Measurements from ENCODE around the gene ZDHHC11.

DNA sequence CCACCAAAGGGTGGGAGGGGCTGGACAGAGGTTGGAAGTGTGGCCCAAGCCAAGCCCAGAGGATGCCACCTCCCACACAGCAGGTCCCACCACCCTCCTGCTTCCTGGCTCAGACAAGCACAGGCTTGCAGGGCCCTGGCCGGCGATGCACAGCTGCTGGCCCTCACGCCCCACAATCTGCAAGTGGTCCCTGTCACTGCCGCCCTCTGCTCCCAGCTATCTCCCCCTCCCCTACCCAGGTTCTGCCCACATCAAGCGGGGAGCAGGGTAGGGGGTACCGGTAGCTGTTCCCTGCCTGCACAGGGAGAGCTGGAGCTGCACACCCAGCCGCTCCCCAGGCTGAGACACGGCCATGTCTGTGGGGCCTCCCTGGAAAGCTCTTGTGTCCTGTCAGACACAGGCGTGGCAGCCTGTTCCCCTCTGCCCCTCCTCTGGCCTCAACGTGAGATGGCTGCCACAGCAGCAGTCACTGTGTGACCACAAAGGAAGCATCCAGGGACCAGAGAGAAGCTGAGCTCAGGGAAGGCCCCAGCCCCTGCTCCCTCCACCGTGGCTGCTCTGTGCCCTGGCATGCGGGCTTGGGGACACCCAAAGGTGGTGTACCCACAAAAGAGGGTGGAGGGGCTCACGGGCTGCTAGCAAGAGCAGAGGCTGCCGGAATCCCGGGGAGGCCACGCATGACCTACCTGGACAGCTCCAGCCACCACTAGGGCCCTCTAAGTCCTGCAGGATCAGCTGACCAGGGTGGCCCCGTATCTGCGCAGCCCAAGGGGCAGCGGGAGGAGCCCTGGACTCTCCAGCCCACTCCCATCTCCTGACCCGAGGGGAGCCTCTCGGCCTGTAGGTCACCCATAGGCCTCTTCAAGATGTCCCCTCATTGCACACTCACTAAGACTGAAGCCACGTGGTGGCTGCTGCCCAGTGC, 10.9 kb upstream of the ZDHHC11 start:
- TF ChIP-seq, protein P1, sequence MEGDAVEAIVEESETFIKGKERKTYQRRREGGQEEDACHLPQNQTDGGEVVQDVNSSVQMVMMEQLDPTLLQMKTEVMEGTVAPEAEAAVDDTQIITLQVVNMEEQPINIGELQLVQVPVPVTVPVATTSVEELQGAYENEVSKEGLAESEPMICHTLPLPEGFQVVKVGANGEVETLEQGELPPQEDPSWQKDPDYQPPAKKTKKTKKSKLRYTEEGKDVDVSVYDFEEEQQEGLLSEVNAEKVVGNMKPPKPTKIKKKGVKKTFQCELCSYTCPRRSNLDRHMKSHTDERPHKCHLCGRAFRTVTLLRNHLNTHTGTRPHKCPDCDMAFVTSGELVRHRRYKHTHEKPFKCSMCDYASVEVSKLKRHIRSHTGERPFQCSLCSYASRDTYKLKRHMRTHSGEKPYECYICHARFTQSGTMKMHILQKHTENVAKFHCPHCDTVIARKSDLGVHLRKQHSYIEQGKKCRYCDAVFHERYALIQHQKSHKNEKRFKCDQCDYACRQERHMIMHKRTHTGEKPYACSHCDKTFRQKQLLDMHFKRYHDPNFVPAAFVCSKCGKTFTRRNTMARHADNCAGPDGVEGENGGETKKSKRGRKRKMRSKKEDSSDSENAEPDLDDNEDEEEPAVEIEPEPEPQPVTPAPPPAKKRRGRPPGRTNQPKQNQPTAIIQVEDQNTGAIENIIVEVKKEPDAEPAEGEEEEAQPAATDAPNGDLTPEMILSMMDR (conservative IDR thresholded peaks at IDR 0.05; ENCODE audit: low read length) = no peak
- no peak for TF ChIP-seq EZH2phosphoT487 (IDR thresholded peaks at IDR 0.05; ENCODE audit: borderline replicate concordance, low read depth, low read length)
